Small intestine (tissue), 7 donors: ENCODE measurements around the gene DDR2. TPM values are rescaled to one million over a fixed set of nuclear protein-coding genes. Genes with fewer than 3 reads are reported as not detected.

Experiments used
- DNase-seq, 2 donors: peaks; one replicate each; pipeline versions ENCODE4 v3.0.0 to v3.0.0-alpha.2; 2013
- FAIRE-seq: peaks from 2 replicates; lab custom pipeline; 2012; peaks lifted over from hg19 to GRCh38; lab: Jason Lieb, UNC
- H3K27ac ChIP-seq, 3 donors: one replicate each; pipeline ENCODE4 v1.5.1; 2013; ENCODE audit warnings: low read length in 2 of 3, mild to moderate bottlenecking in 2 of 3, control low read depth in 1 of 3, inconsistent platforms in 1 of 3, low read depth in 1 of 3, moderate library complexity in 1 of 3
- H3K27me3 ChIP-seq, 3 donors: one replicate each; pipeline ENCODE4 v1.6.1; 2013; ENCODE audit warnings: low read length in 3 of 3, inconsistent platforms in 1 of 3; ENCODE audit not compliant: control insufficient read depth in 3 of 3, insufficient read depth in 3 of 3
- H3K36me3 ChIP-seq, 3 donors: one replicate each; pipeline ENCODE4 v1.6.1; 2013; ENCODE audit warnings: low read length in 3 of 3, inconsistent platforms in 1 of 3, low read depth in 1 of 3, mild to moderate bottlenecking in 1 of 3, moderate library complexity in 1 of 3; ENCODE audit not compliant: control insufficient read depth in 3 of 3, insufficient read depth in 2 of 3
- H3K4me1 ChIP-seq, 3 donors: one replicate each; pipeline ENCODE4 v1.6.1; 2013; ENCODE audit warnings: low read length in 2 of 3, inconsistent platforms in 1 of 3, low read depth in 1 of 3, mild to moderate bottlenecking in 1 of 3, moderate library complexity in 1 of 3; ENCODE audit not compliant: control insufficient read depth in 3 of 3, insufficient read depth in 2 of 3
- H3K4me3 ChIP-seq, 3 donors: one replicate each; pipeline ENCODE4 v1.5.1; 2013; ENCODE audit warnings: low read length in 3 of 3, control low read depth in 1 of 3, inconsistent platforms in 1 of 3, low read depth in 1 of 3, mild to moderate bottlenecking in 1 of 3, moderate library complexity in 1 of 3
- H3K9me3 ChIP-seq, 2 donors: one replicate each; pipeline ENCODE4 v1.6.1; 2013; ENCODE audit warnings: low read depth in 1 of 2, low read length in 1 of 2; ENCODE audit not compliant: control insufficient read depth in 2 of 2, insufficient read depth in 1 of 2
- WGBS, 3 donors: extraction: QIAGEN DNeasy Blood & Tissue Kit; methylation state at CpG; one replicate each; pipeline ENCODE4 v1.1.7; 2013; 5-methylcytosine and 5-hydroxymethylcytosine counted together
- polyA plus RNA-seq, 4 donors: library from polyadenylated mRNA; stranded (reverse) in 3 of 4; unstranded in 1 of 4; fragments of 200-250 nt in 3 of 4; fragments of 120-200 nt in 1 of 4; gene quantifications; one replicate each; pipeline versions ENCODE4 v1.2.1 to v1.2.3, GENCODE V29; 2013
- donor health status: healthy with polysubstance abuse.
- donor health status: control.
- donor health status: control.
- donor health status: Bipolar disorder and iron deficiency.
- donor health status: healthy.

DDR2 gene
- polyA plus RNA-seq, 4 donors, result 0.89 to 11.1 (median 5.3) TPM

DNA sequence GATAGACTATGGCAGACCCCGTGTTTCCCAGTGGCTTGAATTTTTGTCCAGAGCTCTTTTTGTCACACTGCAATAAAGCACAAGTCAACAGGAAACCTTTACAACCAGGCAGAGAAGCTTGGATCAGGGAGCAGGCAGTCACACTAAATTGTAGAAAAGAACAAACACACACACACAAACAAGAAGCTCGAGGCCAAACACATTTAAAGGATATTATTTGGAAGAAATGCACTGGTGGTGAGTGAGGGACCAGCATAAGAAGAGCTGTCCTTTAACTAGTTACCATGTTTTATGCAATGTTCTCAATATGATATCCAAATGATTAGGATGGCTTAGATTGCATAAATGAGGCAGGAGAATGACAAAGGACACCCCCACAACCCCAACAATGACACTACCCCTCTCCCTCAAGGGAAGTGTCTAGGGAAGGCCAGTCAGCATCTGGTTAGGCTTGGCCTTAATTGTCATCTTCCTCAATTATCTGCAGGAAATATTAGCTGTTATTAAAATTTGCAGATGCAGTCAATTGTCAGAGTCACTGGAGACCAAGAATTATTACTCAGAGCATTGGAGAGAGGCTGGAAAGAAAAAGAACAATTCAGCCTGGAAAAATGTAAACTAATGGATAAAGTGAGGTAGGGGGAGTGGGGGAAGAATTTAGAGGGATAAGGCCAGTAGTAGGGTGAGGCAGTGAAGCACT is 35.3 kb downstream of the DDR2 start:
- no peak overlapping the region for H3K27ac ChIP-seq
- WGBS, 3 donors, result 31 to 57% (median 44%) methylated on average over 2 of the region's 2 CpGs
- H3K36me3 ChIP-seq, result no peaks in the 10 kb centered on the region
- no peak for FAIRE-seq
- no peak overlapping the region for H3K4me3 ChIP-seq
- no peaks in the 10 kb centered on the region for H3K9me3 ChIP-seq
- H3K4me1 ChIP-seq, result no peaks in the 10 kb centered on the region
- H3K27me3 ChIP-seq, result no peaks in the 10 kb centered on the region
- DNase-seq, result no peak

GRCh38 chr1:162670928-162671663 is 38.8 kb downstream of the DDR2 start:
- Histone ChIP-seq H3K9me3 (no peaks in the 10 kb centered on the region), H3K36me3 (no peaks in the 10 kb centered on the region), H3K4me3 (no peak overlapping the region), H3K4me1 (no peaks in the 10 kb centered on the region), H3K27me3 (no peaks in the 10 kb centered on the region), H3K27ac (peak overlapping the region in 1 of 3 donors; percentile 63)
- no peak for FAIRE-seq
- WGBS, 3 donors, result 76 to 81% (median 79%) methylated on average over 8 of the region's 8 CpGs
- DNase-seq, result no peak

- Histone ChIP-seq H3K9me3 (no peaks in the 10 kb centered on the region), H3K27me3 (no peaks in the 10 kb centered on the region), H3K4me1 (no peaks in the 10 kb centered on the region), H3K4me3 (no peak overlapping the region), H3K27ac (peak overlapping the region in 1 of 3 donors; percentile 33), H3K36me3 (no peaks in the 10 kb centered on the region)
- WGBS, 3 donors, result 46 to 58% (median 53%) methylated on average over 5 of the region's 5 CpGs
- FAIRE-seq (no peak), DNase-seq (no peak)
Measured at GRCh38 chr1:162671664-162672410, 39.6 kb downstream of the DDR2 start.

GRCh38 chr1:162672622-162673260 is 40.5 kb downstream of the DDR2 start:
- Histone ChIP-seq H3K4me1 (no peaks in the 10 kb centered on the region), H3K36me3 (no peaks in the 10 kb centered on the region), H3K9me3 (no peaks in the 10 kb centered on the region), H3K27ac (no peak overlapping the region), H3K27me3 (no peaks in the 10 kb centered on the region), H3K4me3 (no peak overlapping the region)
- no peak for FAIRE-seq
- DNase-seq, result no peak
- 72 to 82% (median 75%) methylated on average over 3 of the region's 3 CpGs for WGBS, 3 donors

DNA sequence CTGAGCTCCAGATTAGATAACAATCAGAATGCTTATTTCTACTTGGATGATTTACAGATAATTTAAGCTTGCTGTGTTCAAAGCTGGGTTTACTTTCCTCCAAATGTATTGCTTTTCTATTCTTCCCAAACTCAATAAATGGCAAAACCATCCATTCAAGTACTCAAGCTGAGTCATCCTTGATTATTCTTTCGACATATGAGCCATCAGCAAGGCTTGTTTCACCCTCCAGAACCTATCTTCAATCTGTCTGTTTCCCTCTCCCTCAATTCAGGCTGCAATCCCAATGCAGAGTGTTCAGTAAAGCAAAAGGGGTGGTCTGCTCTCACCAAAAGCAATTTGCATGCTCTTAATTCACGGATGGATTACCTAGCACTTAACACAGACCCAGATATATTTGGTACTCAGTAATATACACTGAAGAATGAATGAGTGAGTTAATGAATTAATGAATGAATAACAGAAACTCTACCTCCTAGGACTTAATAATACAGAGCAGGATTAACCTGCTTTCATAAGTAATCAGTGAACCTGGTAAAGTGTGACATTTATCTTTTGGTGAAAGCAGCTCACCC is 41.9 kb downstream of the DDR2 start:
- Histone ChIP-seq H3K36me3 (no peaks in the 10 kb centered on the region), H3K9me3 (no peaks in the 10 kb centered on the region), H3K27me3 (no peaks in the 10 kb centered on the region), H3K27ac (no peak overlapping the region), H3K4me1 (no peaks in the 10 kb centered on the region), H3K4me3 (no peak overlapping the region)
- 83 to 94% (median 89%) methylated on average over 2 of the region's 2 CpGs for WGBS, 3 donors
- FAIRE-seq (no peak), DNase-seq (no peak)

DNA sequence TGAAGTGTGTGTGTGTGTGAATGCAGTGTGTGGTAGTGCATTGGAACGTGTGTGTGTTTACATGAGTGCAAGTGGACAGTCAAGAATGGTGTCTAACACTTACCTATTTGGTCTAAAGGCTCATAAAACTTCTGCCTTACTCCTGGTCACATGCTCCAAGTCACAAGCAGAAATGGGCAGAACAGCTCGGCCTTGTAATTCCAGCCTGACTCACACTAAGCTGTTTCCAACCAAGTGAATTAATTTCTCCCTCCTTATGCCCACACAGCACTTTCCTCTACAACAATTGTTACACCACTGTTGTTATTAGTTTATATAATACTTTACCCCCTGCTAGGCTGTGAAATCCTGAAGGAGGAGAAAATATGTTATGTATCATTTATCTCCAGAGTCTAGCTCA is 43.8 kb downstream of the DDR2 start:
- no peaks in the 10 kb centered on the region for H3K4me1 ChIP-seq
- no peaks in the 10 kb centered on the region for H3K27me3 ChIP-seq
- WGBS, 3 donors, result 62 to 85% (median 77%) methylated on average over 2 of the region's 2 CpGs
- no peak overlapping the region for H3K4me3 ChIP-seq
- FAIRE-seq (no peak), DNase-seq (peak in 1 of 2 donors; percentile 33)
- H3K36me3 ChIP-seq, result no peaks in the 10 kb centered on the region
- H3K9me3 ChIP-seq, result no peaks in the 10 kb centered on the region
- H3K27ac ChIP-seq, result peak overlapping the region in 1 of 3 donors; percentile 28

GRCh38 chr1:162676750-162677149 is 44.5 kb downstream of the DDR2 start:
- 61 to 87% (median 83%) methylated on average over 7 of the region's 7 CpGs for WGBS, 3 donors
- no peak for FAIRE-seq

More at GRCh38 chr1:162676750-162677149, 44.5 kb downstream of the DDR2 start:
- Histone ChIP-seq H3K9me3 (no peaks in the 10 kb centered on the region), H3K4me3 (no peak overlapping the region), H3K27ac (no peak overlapping the region), H3K27me3 (no peaks in the 10 kb centered on the region), H3K36me3 (no peaks in the 10 kb centered on the region), H3K4me1 (no peaks in the 10 kb centered on the region)
- DNase-seq, result no peak
